ENCODE measurements around the gene BAK1. TPM values are rescaled to one million over a fixed set of nuclear protein-coding genes. Genes with fewer than 3 reads are reported as not detected.
A peak's percentile ranks its signal among the peaks of the same experiment; 100 is the strongest.

The BAK1 gene
- total and polyA plus RNA-seq, 2 of the 4 experiments (the other 2 are of a cell fraction) = 12.0 to 19.0 TPM

DNA sequence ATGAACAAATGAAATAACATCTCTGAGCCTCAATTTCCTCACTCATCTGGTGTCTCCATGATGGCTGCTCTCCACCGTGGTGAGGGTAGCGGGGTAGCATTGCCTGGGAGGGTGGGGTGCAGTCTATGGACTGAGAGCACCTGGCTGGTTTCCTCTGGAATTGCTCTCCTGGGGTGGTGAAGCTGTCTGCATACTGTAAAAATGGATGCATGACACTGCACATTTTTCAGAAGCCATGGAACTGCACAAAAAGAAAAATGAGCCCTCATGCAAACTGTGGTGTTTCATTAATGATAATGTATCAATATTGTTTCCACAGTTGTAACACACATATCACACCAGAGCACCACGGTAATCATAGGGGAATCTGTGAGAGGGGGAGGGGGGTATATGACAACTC is 28.9 kb upstream of the BAK1 start:
- ATAC-seq (ENCODE audit: low read depth) (no peak; the same call in 1 of the 2 replicates), DNase-seq (no peak)
- Histone ChIP-seq H4K8ac (ENCODE audit: low read depth in 2 of 2, low read length in 2 of 2) (peak overlapping the region in 1 of 2 experiments; percentile 50; a peak in 2 of 4 replicates), H4K5ac (ENCODE audit: low read depth, low read length) (no peak overlapping the region), H3K27ac (ENCODE audit: insufficient read depth, low read length) (no peak overlapping the region), H4K20me1 (ENCODE audit: insufficient read depth, low read length) (no peaks in the 10 kb centered on the region), H2AK9ac (replicated peaks; ENCODE audit: low read depth, low read length, poor library complexity) (peak overlapping the region; percentile 88), H3K18ac (ENCODE audit: low read depth, low read length) (peak overlapping the region; percentile 17; the same call in 1 of the 2 replicates), H2BK15ac (ENCODE audit: low read depth, low read length) (no peak overlapping the region), H3K56ac (ENCODE audit: extremely low read depth, insufficient read depth, low read length) (no peak overlapping the region), H3K9me3 (ENCODE audit: control insufficient read depth, insufficient read depth, low read length) (no peaks in the 10 kb centered on the region), H3K4ac (ENCODE audit: low read depth, low read length) (peak overlapping the region; percentile 46), H3K9me1 (ENCODE audit: insufficient read depth, low read length) (peaks cover 17% of the 10 kb centered on the region; the same call in 1 of the 2 replicates), H2AFZ (replicated peaks; ENCODE audit: low read length, poor library complexity) (no peak overlapping the region), H3K23ac (ENCODE audit: low read depth, low read length) (no peak overlapping the region), H2BK20ac (ENCODE audit: low read depth, low read length) (peak overlapping the region; percentile 36; the same call in 1 of the 2 replicates), H3K36me3 (ENCODE audit: control insufficient read depth, insufficient read depth, low read length) (no peaks in the 10 kb centered on the region), H3K27me3 (ENCODE audit: control insufficient read depth, insufficient read depth, low read length) (no peaks in the 10 kb centered on the region), H2AK5ac (ENCODE audit: low read depth, low read length) (peak overlapping the region; percentile 47), H3K4me1 (ENCODE audit: control insufficient read depth, insufficient read depth, low read length) (peaks cover 16% of the 10 kb centered on the region), H3K4me2 (ENCODE audit: low read depth, low read length) (0 out of 2 replicates have a peak overlapping the region, but pooled peaks have one; percentile 5), H3K14ac (replicated peaks; ENCODE audit: low read depth, low read length) (0 out of 2 replicates have a peak overlapping the region, but pooled peaks have one; percentile 49), H3K79me1 (ENCODE audit: low read depth in 1 of 2, low read length in 2 of 2) (no peaks in the 10 kb centered on the region), H2BK120ac (ENCODE audit: low read depth, low read length) (peak overlapping the region; percentile 47; the same call in 1 of the 2 replicates), H3K4me3 (ENCODE audit: insufficient read depth, low read depth, low read length) (no peak overlapping the region), H2BK5ac (ENCODE audit: low read depth, low read length, poor library complexity, severe bottlenecking) (no peak overlapping the region), H4K91ac (ENCODE audit: insufficient read depth, low read depth, low read length) (peak overlapping the region; percentile 33; the same call in 1 of the 2 replicates), H3K9ac (ENCODE audit: low read depth, low read length) (no peak overlapping the region)
- WGBS, 2 experiments (ENCODE audit: extremely low coverage in 2 of 2, insufficient read length in 1 of 2) = no CpG with 5 or more reads among the region's 3 CpGs
- ChIA-PET POLR2A (ENCODE audit: unreplicated experiment) (no interaction called here), CTCF (no interaction called here)
- intact Hi-C loops (cut with micrococcal nuclease) = no loop called here
- dilution Hi-C loops (cut with HindIII; ENCODE audit: low sequenced_read_pairs, unreplicated experiment) = no loop called here
- peak; percentile 83 for TF ChIP-seq NFE2L2 (IDR thresholded peaks at IDR 0.05; ENCODE audit: low read depth, low read length)
- no peak for TF ChIP-seq CEBPB (IDR thresholded peaks at IDR 0.05; ENCODE audit: low read depth, low read length)
- in situ Hi-C loops (cut with MboI; ENCODE audit: low sequenced_read_pairs) = no loop called here
- BruUV-seq (replicated peaks) = no TSS peak
